HG02642 (cell line): ENCODE data around the gene PAX6.

Source experiments
- ATAC-seq: cut with Tn5 transposase; IDR thresholded peaks from one replicate; pipeline ENCODE4 v1.9.1; 2021; ENCODE audit warnings: mild to moderate bottlenecking; ENCODE audit not compliant: unreplicated experiment, poor library complexity

PAX6 gene

GRCh38 chr11:31810779-31811647 is at the start of gene PAX6:
TSS of gene PAX6 (minus strand) at chr11:31811322. CDS start at chr11:31806411, 4,911 bp downstream.
- peak; percentile 72 for ATAC-seq

- no peak for ATAC-seq
These were observed 49.3 kb upstream of the PAX6 start for GRCh38 chr11:31860391-31860790.

- no peak for ATAC-seq
These were observed 45.1 kb upstream of the PAX6 start for GRCh38 chr11:31856248-31856647.

GRCh38 chr11:31855466-31855865 is 44.3 kb upstream of the PAX6 start:
- ATAC-seq: no peak

DNA sequence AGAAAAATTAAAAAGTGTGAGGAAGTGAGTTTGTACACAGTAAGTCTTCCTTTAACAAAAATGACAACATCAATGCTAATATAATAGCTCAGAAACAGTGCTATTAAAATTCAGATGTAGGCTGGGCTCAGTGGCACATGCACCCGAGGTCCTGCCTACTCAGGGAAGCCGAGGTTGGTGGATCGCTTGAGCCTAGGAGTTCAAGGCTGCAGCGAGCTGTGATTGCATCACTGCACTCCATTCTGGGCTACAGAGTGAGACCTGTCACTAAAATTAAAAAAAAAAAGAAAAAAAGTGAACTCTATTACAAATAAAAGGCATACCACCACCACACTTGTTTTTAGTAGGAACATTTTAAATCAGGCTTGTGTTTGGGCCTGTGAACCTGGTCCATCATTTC is 39.2 kb upstream of the PAX6 start:
- ATAC-seq: no peak

DNA sequence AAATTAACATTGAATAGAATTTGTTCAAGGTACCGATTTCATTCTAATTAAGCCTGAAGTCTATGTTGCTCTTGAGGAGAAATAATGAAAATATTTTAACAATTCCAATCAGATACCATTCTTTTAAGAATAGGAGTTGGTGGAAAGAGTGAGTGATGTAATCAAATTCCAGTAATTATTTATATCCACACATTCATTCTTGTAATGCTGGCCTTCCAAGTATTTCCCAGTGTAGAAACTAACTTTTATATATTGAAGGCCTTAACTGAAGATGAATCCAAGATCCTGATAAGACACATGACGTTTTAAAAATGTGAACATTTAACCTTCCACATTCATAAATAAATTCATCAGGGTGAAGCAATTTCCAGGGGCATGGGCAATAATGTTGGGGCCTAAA is 36.6 kb upstream of the PAX6 start:
- no peak for ATAC-seq

DNA sequence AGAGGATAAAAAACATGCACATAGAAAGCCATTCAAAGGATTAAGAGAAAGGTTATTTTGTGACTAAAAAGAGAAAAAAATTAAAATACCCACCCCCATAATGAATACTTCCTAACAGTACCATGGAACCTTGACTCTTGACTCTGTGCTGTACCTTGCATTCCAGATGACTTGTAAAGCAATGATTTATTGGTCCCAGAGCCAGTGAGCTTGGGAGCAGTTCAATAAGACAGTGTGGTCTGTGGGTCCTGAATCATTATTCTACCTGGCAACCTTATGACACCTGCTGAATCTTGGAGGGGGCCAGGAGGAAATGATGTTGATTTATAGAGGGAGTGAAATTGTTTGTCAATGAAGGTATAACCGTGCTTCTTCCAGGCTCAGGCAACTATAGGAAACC is 34.2 kb upstream of the PAX6 start:
- no peak for ATAC-seq

GRCh38 chr11:31844351-31844750 is 33.2 kb upstream of the PAX6 start:
- ATAC-seq: no peak

DNA sequence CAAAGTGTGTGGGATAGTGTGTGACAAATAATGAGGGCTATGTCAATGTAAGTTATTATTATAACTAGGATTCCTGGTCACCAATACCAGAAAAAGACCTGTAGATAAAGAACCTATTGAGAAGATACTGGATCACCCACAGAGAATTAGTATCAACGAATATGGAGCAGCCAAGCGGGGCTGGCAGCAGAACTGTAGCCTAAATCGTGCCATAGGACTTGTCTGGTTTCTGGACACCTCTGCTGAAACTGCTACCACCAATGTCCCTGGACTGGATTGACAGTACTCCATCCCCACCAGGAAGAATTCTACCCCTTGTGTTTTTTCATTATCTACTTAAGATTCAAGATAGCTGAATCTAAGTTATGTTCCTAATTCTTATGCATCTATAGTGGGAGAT is 30.3 kb upstream of the PAX6 start:
- ATAC-seq: no peak

DNA sequence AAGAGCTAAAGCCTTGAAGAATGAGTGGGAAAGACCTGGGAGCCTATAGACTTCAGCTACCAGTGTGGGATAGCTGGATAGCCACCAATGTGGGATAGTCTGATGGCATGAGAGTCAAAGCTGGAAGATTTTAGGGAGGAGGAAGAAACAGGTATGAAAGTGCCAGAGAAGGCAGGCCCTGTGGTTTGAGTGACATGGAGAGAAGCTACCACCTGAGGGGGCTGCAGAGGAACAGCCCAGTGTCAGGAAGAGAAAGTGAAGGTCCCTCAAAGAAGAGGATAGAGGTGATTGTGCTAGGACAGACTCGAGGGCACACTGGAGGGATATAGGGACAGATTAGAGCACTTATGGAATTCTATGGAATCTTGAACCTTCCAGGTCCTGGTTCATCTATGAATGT is 23.1 kb upstream of the PAX6 start:
- ATAC-seq: no peak

- ATAC-seq: no peak
These were observed 19.3 kb upstream of the PAX6 start for GRCh38 chr11:31830406-31830805.

- ATAC-seq: no peak
These were observed 17.1 kb upstream of the PAX6 start for GRCh38 chr11:31828217-31828616.

- ATAC-seq: no peak
These were observed 16.5 kb upstream of the PAX6 start for GRCh38 chr11:31827455-31828206.

- ATAC-seq: no peak
These were observed 15.7 kb upstream of the PAX6 start for GRCh38 chr11:31826536-31827438.

DNA sequence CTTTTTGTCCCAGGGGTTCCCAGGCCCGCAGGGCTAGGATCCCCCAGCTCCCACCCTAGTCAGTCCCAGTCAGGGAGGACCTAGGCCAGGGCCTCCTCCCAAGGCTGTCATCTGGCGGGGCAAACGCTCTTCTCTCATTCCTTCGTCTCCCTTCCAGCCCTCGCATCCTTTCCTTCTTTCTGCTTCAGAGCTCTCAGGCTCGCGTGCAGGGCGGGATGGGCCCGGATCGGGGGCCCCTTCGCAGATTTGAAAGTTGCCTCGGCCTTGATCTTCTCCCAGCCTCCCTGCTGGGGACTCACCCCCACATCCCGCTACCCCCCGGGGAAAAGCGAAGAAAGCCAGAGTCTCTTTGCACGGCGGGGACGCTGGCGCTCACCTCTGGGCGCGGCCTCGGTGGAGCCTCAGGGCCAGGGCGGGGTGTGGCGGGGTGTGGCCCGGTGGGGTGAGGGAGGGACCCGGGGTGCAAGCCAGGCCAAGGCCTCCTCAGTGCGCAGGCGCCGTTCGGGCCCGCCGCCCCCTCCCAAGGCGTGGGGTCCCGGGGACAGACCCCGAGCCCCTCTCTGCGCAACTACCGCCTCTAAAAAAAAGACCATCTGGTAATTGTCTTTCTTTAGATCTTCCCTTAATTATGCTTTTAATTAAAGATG is 14.8 kb upstream of the PAX6 start:
- no peak for ATAC-seq

GRCh38 chr11:31824879-31825837 is 14.0 kb upstream of the PAX6 start:
- ATAC-seq: no peak

DNA sequence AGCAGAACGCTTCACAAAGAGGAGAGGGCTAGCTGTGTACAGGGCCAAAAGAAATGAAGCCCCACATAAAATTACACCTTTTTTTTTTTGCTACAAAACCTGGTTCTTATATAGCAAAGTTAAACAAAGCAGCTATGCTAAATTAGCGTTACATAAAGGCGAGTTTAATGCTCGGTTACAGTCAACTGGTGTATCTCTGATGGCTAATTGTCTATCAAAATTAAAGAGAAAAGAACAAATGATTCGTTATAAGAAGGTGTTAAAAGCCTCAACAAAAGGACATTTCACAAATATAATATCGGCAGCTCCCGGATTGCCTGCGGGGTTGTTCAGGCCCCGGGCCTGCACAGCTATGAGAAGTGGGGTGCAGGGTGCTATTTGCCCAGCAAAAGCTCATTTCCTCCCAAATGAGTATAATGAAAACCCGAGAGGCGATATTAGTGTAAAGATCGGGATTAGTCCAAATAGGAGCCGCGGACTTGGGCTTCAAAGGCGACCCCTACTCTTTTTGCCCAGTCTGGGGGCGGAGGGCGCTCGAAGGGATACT is 13.3 kb upstream of the PAX6 start:
- no peak for ATAC-seq

- ATAC-seq: no peak
These were observed 12.7 kb upstream of the PAX6 start for GRCh38 chr11:31823644-31824331.
